H1 (cell line): ENCODE data around the gene GCAT. TPM values are rescaled to one million over a fixed set of nuclear protein-coding genes. Genes with fewer than 3 reads are reported as not detected.

Source experiments
- CTCF ChIA-PET: fragments of 300-600 bp; sonication (Branson Sonifier 250); formaldehyde crosslinking; loops from one replicate; lab custom pipeline; 2021; ENCODE audit not compliant: partially characterized antibody; lab: Charles Lee
- POLR2A ChIA-PET: fragments of 300-600 bp; sonication (Branson Sonifier 250); formaldehyde crosslinking; loops from one replicate; lab custom pipeline; 2021; ENCODE audit warnings: inconsistent platforms; ENCODE audit not compliant: partially characterized antibody; lab: Charles Lee
- DNase-seq, 2 experiments: peaks; one replicate each; pipeline versions ENCODE4 v3.0.0 to v3.0.0-alpha.2; 2010 to 2022; ENCODE audit warnings: low spot score in 2 of 2, low read depth in 1 of 2, mixed read lengths in 1 of 2
- FAIRE-seq: peaks from 2 replicates; lab custom pipeline; 2011; peaks lifted over from hg19 to GRCh38; lab: Jason Lieb, UNC
- H2AFZ ChIP-seq: 2 replicates; pipeline ENCODE4 v1.8.1; 2012; ENCODE audit warnings: low read length, inconsistent platforms
- H2AK5ac ChIP-seq: 2 replicates; pipeline ENCODE4 v1.6.1; 2013; ENCODE audit warnings: low read depth, low read length
- H2BK120ac ChIP-seq: replicated peaks from 2 replicates; pipeline ENCODE3; 2013; ENCODE audit warnings: low read depth, low read length, inconsistent platforms
- H2BK12ac ChIP-seq: 2 replicates; pipeline ENCODE4 v1.6.1; 2013; ENCODE audit warnings: low read depth, low read length
- H2BK15ac ChIP-seq: 2 replicates; pipeline ENCODE4 v1.6.1; 2013; ENCODE audit warnings: low read length
- H2BK20ac ChIP-seq: 2 replicates; pipeline ENCODE4 v1.6.1; 2013; ENCODE audit warnings: low read length
- H2BK5ac ChIP-seq: 2 replicates; pipeline ENCODE4 v1.6.1; 2013; ENCODE audit warnings: low read depth, low read length
- H3K14ac ChIP-seq: 2 replicates; pipeline ENCODE4 v1.6.1; 2013; ENCODE audit warnings: inconsistent platforms; ENCODE audit not compliant: insufficient read length
- H3K18ac ChIP-seq: 2 replicates; pipeline ENCODE4 v1.6.1; 2013; ENCODE audit warnings: low read length; ENCODE audit errors: extremely low read depth
- H3K23ac ChIP-seq: 2 replicates; pipeline ENCODE4 v1.6.1; 2013; ENCODE audit warnings: inconsistent platforms; ENCODE audit not compliant: insufficient read length
- H3K23me2 ChIP-seq: 2 replicates; pipeline ENCODE4 v1.6.1; 2013; ENCODE audit warnings: low read depth, low read length
- H3K27ac ChIP-seq: 2 replicates; pipeline ENCODE4 v1.6.1; 2011; ENCODE audit warnings: low read depth, low read length, inconsistent platforms
- H3K27me3 ChIP-seq, 4 experiments: replicated peaks in 1 of 4; 1 replicate in 1 of 4; 2 replicates in 3 of 4; pipeline versions ENCODE4 v1.6.1 to v1.8.1; 2011 to 2013; ENCODE audit warnings: low read length in 3 of 4, mild to moderate bottlenecking in 3 of 4, inconsistent platforms in 2 of 4, mixed read lengths in 2 of 4, moderate library complexity in 1 of 4; ENCODE audit not compliant: control insufficient read depth in 3 of 4, insufficient read depth in 3 of 4; ENCODE audit errors: extremely low read depth in 1 of 4
- H3K36me3 ChIP-seq, 4 experiments: 2 replicates each; pipeline versions ENCODE4 v1.6.1 to v1.8.1; 2011 to 2013; ENCODE audit warnings: mild to moderate bottlenecking in 4 of 4, low read length in 3 of 4, moderate library complexity in 2 of 4, control low read depth in 1 of 4, inconsistent platforms in 1 of 4; ENCODE audit not compliant: insufficient read depth in 4 of 4, control insufficient read depth in 2 of 4
- H3K4ac ChIP-seq: replicated peaks from 2 replicates; pipeline ENCODE3; 2013; ENCODE audit warnings: low read length, low read depth, mixed read lengths, inconsistent platforms; ENCODE audit not compliant: insufficient read length
- H3K4me1 ChIP-seq, 4 experiments: replicated peaks in 1 of 4; 1 replicate in 1 of 4; 2 replicates in 3 of 4; pipeline versions ENCODE4 v1.6.1 to v1.8.1; 2011 to 2013; ENCODE audit warnings: low read length in 3 of 4, inconsistent platforms in 2 of 4, mixed read lengths in 1 of 4; ENCODE audit not compliant: insufficient read depth in 4 of 4, control insufficient read depth in 3 of 4
- H3K4me2 ChIP-seq, 2 experiments: 2 replicates each; pipeline versions ENCODE4 v1.6.1 to v1.8.1; 2011 to 2013; ENCODE audit warnings: low read depth in 2 of 2, low read length in 2 of 2, control low read depth in 1 of 2, inconsistent platforms in 1 of 2, mild to moderate bottlenecking in 1 of 2; ENCODE audit not compliant: insufficient read depth in 1 of 2
- H3K4me3 ChIP-seq, 4 experiments: fragments of 200-600, 300-600 bp in 1 of 4; sonication (generic), shearing (Covaris generic), sonication (Bioruptor Twin) in 1 of 4; 2 replicates each; pipeline versions ENCODE4 v1.5.1 to v1.8.1; 2011 to 2016; ENCODE audit warnings: low read length in 4 of 4, low read depth in 3 of 4, control low read depth in 2 of 4, inconsistent platforms in 2 of 4, mild to moderate bottlenecking in 2 of 4, mixed read lengths in 1 of 4, moderate library complexity in 1 of 4; ENCODE audit not compliant: insufficient read depth in 2 of 4; ENCODE audit errors: extremely low read depth in 1 of 4
- H3K56ac ChIP-seq: replicated peaks from 2 replicates; pipeline ENCODE3; 2013; ENCODE audit warnings: low read depth, mild to moderate bottlenecking, mixed read lengths, low read length, inconsistent platforms; ENCODE audit not compliant: insufficient read length
- H3K79me1 ChIP-seq: 2 replicates; pipeline ENCODE4 v1.6.1; 2013; ENCODE audit warnings: low read depth, low read length, control low read depth
- H3K79me2 ChIP-seq, 2 experiments: 2 replicates each; pipeline versions ENCODE4 v1.6.1 to v1.8.1; 2012 to 2013; ENCODE audit warnings: low read length in 2 of 2, mild to moderate bottlenecking in 2 of 2, inconsistent platforms in 1 of 2; ENCODE audit not compliant: insufficient read depth in 2 of 2, control insufficient read depth in 1 of 2
- H3K9ac ChIP-seq, 4 experiments: replicated peaks in 1 of 4; 1 replicate in 1 of 4; 2 replicates in 3 of 4; pipeline versions ENCODE4 v1.6.1 to v1.8.1; 2011 to 2013; ENCODE audit warnings: low read depth in 3 of 4, low read length in 3 of 4, control low read depth in 2 of 4, mild to moderate bottlenecking in 2 of 4, moderate library complexity in 2 of 4, inconsistent platforms in 1 of 4; ENCODE audit errors: extremely low read depth in 1 of 4
- H3K9me3 ChIP-seq, 2 experiments: 2 replicates each; pipeline versions ENCODE4 v1.6.1 to v1.8.1; 2012 to 2013; ENCODE audit warnings: mild to moderate bottlenecking in 2 of 2, moderate library complexity in 2 of 2, control low read depth in 1 of 2, inconsistent platforms in 1 of 2, low read depth in 1 of 2, low read length in 1 of 2, mixed read lengths in 1 of 2; ENCODE audit not compliant: insufficient read depth in 2 of 2
- H4K20me1 ChIP-seq, 2 experiments: replicated peaks in 1 of 2; 2 replicates each; pipeline versions ENCODE3 to v1.8.1; 2011 to 2013; ENCODE audit warnings: inconsistent platforms in 2 of 2, low read length in 2 of 2, mild to moderate bottlenecking in 1 of 2; ENCODE audit not compliant: insufficient read depth in 2 of 2, control insufficient read depth in 1 of 2
- H4K5ac ChIP-seq: 2 replicates; pipeline ENCODE4 v1.6.1; 2013; ENCODE audit warnings: low read length, low read depth, mixed read lengths, inconsistent platforms; ENCODE audit not compliant: insufficient read length
- H4K8ac ChIP-seq: 2 replicates; pipeline ENCODE4 v1.8.0; 2013; ENCODE audit warnings: mild to moderate bottlenecking, moderate library complexity, low read length, inconsistent platforms; ENCODE audit not compliant: insufficient read depth; ENCODE audit errors: extremely low read depth
- H4K91ac ChIP-seq: replicated peaks from 2 replicates; pipeline ENCODE3; 2013; ENCODE audit warnings: low read length, mixed read lengths, inconsistent platforms; ENCODE audit not compliant: insufficient read length
- ATF3 ChIP-seq: IDR thresholded peaks from 2 replicates; pipeline ENCODE4 v1.6.1; 2011; ENCODE audit warnings: low read depth, mild to moderate bottlenecking, low read length; ENCODE audit not compliant: insufficient read depth
- BCL11A ChIP-seq, 2 experiments: IDR thresholded peaks; one replicate each; pipeline ENCODE4 v1.6.1; 2011; ENCODE audit warnings: low read depth in 2 of 2, low read length in 2 of 2, mild to moderate bottlenecking in 2 of 2
- EP300 ChIP-seq, 2 experiments: IDR thresholded peaks; 1 replicate in 1 of 2; 2 replicates in 1 of 2; pipeline ENCODE4 v1.6.1; 2011 to 2012; ENCODE audit warnings: low read depth in 2 of 2, low read length in 2 of 2, mild to moderate bottlenecking in 2 of 2, borderline replicate concordance in 1 of 2, inconsistent platforms in 1 of 2, moderate library complexity in 1 of 2
- GABPA ChIP-seq: IDR thresholded peaks from 2 replicates; pipeline ENCODE4 v1.6.1; 2011; ENCODE audit warnings: mild to moderate bottlenecking, low read length, moderate library complexity, borderline replicate concordance; ENCODE audit not compliant: insufficient read depth
- HDAC2 ChIP-seq, 2 experiments: fragments of 300-600 bp in 1 of 2; sonication (generic) in 1 of 2; IDR thresholded peaks; 2 replicates each; pipeline ENCODE4 v1.6.1; 2011 to 2012; ENCODE audit warnings: low read depth in 2 of 2, low read length in 2 of 2, mild to moderate bottlenecking in 2 of 2, moderate library complexity in 2 of 2, borderline replicate concordance in 1 of 2, inconsistent platforms in 1 of 2
- MAFK ChIP-seq: IDR thresholded peaks from 2 replicates; pipeline ENCODE4 v1.6.1; 2012; ENCODE audit warnings: low read depth, mild to moderate bottlenecking, improper control_type of control experiment, low read length
- PHF8 ChIP-seq: fragments of 200-600 bp; sonication (generic); conservative IDR thresholded peaks from 2 replicates; pipeline ENCODE4 v1.7.1; 2012; ENCODE audit warnings: low read depth, mild to moderate bottlenecking, inconsistent platforms, low read length, moderate library complexity
- POU5F1 ChIP-seq: IDR thresholded peaks from 2 replicates; pipeline ENCODE4 v1.6.1; 2011; ENCODE audit warnings: low read depth, mild to moderate bottlenecking, low read length, moderate library complexity
- SIRT6 ChIP-seq: IDR thresholded peaks from one replicate; pipeline ENCODE4 v1.7.1; 2012; ENCODE audit warnings: low read length, inconsistent platforms
- WGBS, 2 experiments: shearing (Covaris generic) in 1 of 2; methylation state at CpG; one replicate each; pipeline versions ENCODE4 v1.1.6 to v1.1.7; 2013 to 2015; ENCODE audit warnings: low lambda C conversion rate in 2 of 2, mixed read lengths in 2 of 2, inconsistent platforms in 1 of 2, low coverage in 1 of 2, missing lambda C conversion rate in 1 of 2; ENCODE audit not compliant: insufficient replicate concordance in 2 of 2, insufficient coverage in 1 of 2, insufficient read length in 1 of 2; ENCODE audit errors: extremely low coverage in 1 of 2, missing lambda C conversion rate in 1 of 2; 5-methylcytosine and 5-hydroxymethylcytosine counted together
- polyA plus RNA-seq, 7 experiments: library from polyadenylated mRNA; depleted of rRNA in 3 of 7; stranded (reverse) in 5 of 7; unstranded in 2 of 7; fragments of >200 nt in 5 of 7; fragments of 200-250 nt in 2 of 7; gene quantifications; 1 replicate in 5 of 7; 2 replicates in 1 of 7; 4 replicates in 1 of 7; pipeline versions ENCODE4 v1.2.1 to v1.2.3, GENCODE V29; 2011 to 2013; ENCODE audit warnings: missing spikeins in 2 of 7, mixed read lengths in 2 of 7
- total RNA-seq: library from RNA; stranded (reverse); fragmentation: NEBNext Ultra II Directional; extraction: Animal tissue kit (Norgen Biotek cat#: 25700); gene quantifications from 2 replicates; pipeline ENCODE4 v1.2.1, GENCODE V29; 2021

Gene GCAT
- total and polyA plus RNA-seq, 2 of the 8 experiments (the other 6 are each of a cell fraction or from before 2014, with no cell fraction given), result 24.3 to 47.5 TPM

GRCh38 chr22:37816543-37817180, 8.9 kb downstream of the GCAT start:
- no peak overlapping the region for H2BK12ac ChIP-seq
- 87% methylated on average over 23 of the region's 23 CpGs; no CpG with 5 or more reads in 1 of the 2 experiments for WGBS, 2 experiments

More at GRCh38 chr22:37816543-37817180, 8.9 kb downstream of the GCAT start:
- DNase-seq, result no peak
- no peak for FAIRE-seq
- H3K9me3 ChIP-seq, result no peaks in the 10 kb centered on the region
- H3K4me3 ChIP-seq, result no peak overlapping the region
- no peak overlapping the region for H3K4me2 ChIP-seq
- H2BK15ac ChIP-seq, result no peak overlapping the region
- H4K5ac ChIP-seq, result no peak overlapping the region
- TF ChIP-seq SIRT6 (no peak), PHF8 (no peak), BCL11A (IDR thresholded peaks at IDR 0.05; ENCODE audit: low read depth in 2 of 2, low read length in 2 of 2) (no peak), ATF3 (no peak), GABPA (no peak), POU5F1 (no peak), EP300 (IDR thresholded peaks at IDR 0.05; ENCODE audit: borderline replicate concordance in 1 of 2, low read depth in 2 of 2, low read length in 2 of 2) (no peak), MAFK (no peak), HDAC2 (IDR thresholded peaks at IDR 0.05; ENCODE audit: borderline replicate concordance in 1 of 2, low read depth in 2 of 2, low read length in 2 of 2) (no peak)
- CTCF ChIA-PET, result interaction anchor here (0.8 to 7.7 kb wide), 29 partner anchors 8 to 210 kb away, joined by 3 to 80 read pairs (median 4); partner anchors contain the start of genes ANKRD54, EIF3L, GCAT and LGALS1
- peaks cover 0 to 11% (median 5%) of the 10 kb centered on the region in 4 experiments; a peak in 5 of 8 replicates for H3K36me3 ChIP-seq
- H2AK5ac ChIP-seq, result no peak overlapping the region
- H3K27ac ChIP-seq, result no peak overlapping the region
- peaks cover 10% of the 10 kb centered on the region; the same call in 1 of the 2 replicates for H3K23me2 ChIP-seq
- no peak overlapping the region for H2BK5ac ChIP-seq
- H4K91ac ChIP-seq, result no peak overlapping the region
- H4K20me1 ChIP-seq, result peaks cover 0 to 5% of the 10 kb centered on the region in 2 experiments
- H3K4ac ChIP-seq, result no peak overlapping the region
- no peak overlapping the region for H3K56ac ChIP-seq
- H3K14ac ChIP-seq, result no peak overlapping the region
- H2AFZ ChIP-seq, result no peak overlapping the region
- H3K27me3 ChIP-seq, result peaks cover 0 to 23% (median 20%) of the 10 kb centered on the region in 4 experiments; a peak in 6 of 7 replicates
- H2BK120ac ChIP-seq, result no peak overlapping the region
- peaks cover 0 to 15% (median 12%) of the 10 kb centered on the region in 4 experiments; a peak in 6 of 7 replicates for H3K4me1 ChIP-seq
- H3K79me1 ChIP-seq, result no peaks in the 10 kb centered on the region
- H4K8ac ChIP-seq, result no peak overlapping the region
- no peak overlapping the region for H3K9ac ChIP-seq
- POLR2A ChIA-PET, result interaction anchor here (1.1 to 6.2 kb wide), 9 partner anchors 10 to 218 kb away, joined by 3 to 142 read pairs (median 6); partner anchors contain the start of genes ANKRD54, EIF3L and GCAT
- no peaks in the 10 kb centered on the region for H3K79me2 ChIP-seq
- H3K23ac ChIP-seq, result no peak overlapping the region
- H3K18ac ChIP-seq, result no peak overlapping the region
- no peak overlapping the region for H2BK20ac ChIP-seq
